OCI-LY1 (cell line): ENCODE data around the gene RLBP1.

Experiments used
- H2AFZ ChIP-seq: fragments of 200-600 bp; sonication (generic), shearing (Covaris generic); 2 replicates; pipeline ENCODE4 v1.6.0; 2014; ENCODE audit warnings: antibody characterized with exemption, mild to moderate bottlenecking, low read length
- H3F3A ChIP-seq: fragments of 200-600 bp; sonication (generic), shearing (Covaris generic); 2 replicates; pipeline ENCODE4 v1.6.0; 2014; ENCODE audit warnings: mild to moderate bottlenecking, antibody characterized with exemption, low read length, moderate library complexity; ENCODE audit not compliant: insufficient read depth
- H3K27ac ChIP-seq: fragments of 200-600 bp; sonication (generic); 2 replicates; pipeline ENCODE4 v1.5.1; 2014; ENCODE audit warnings: low read length, mixed run types, mild to moderate bottlenecking, low read depth; ENCODE audit not compliant: poor library complexity, severe bottlenecking
- H3K27me3 ChIP-seq: fragments of 200-600 bp; sonication (generic); 2 replicates; pipeline ENCODE4 v1.6.0; 2014; ENCODE audit warnings: antibody characterized with exemption, mild to moderate bottlenecking, low read length, moderate library complexity; ENCODE audit not compliant: insufficient read depth
- H3K36me3 ChIP-seq: fragments of 200-600 bp; sonication (generic); 2 replicates; pipeline ENCODE4 v1.6.1; 2014; ENCODE audit warnings: mild to moderate bottlenecking, antibody characterized with exemption, low read length, moderate library complexity, mixed read lengths; ENCODE audit not compliant: insufficient read depth
- H3K4me1 ChIP-seq: fragments of 200-600 bp; sonication (generic); 2 replicates; pipeline ENCODE4 v1.5.1; 2014; ENCODE audit warnings: mild to moderate bottlenecking, low read length, moderate library complexity; ENCODE audit not compliant: insufficient read depth, severe bottlenecking
- H3K4me2 ChIP-seq: fragments of 200-600 bp; sonication (generic), shearing (Covaris generic); 2 replicates; pipeline ENCODE4 v1.6.1; 2014; ENCODE audit warnings: low read length
- H3K4me3 ChIP-seq: fragments of 200-600 bp; sonication (generic); 2 replicates; pipeline ENCODE4 v1.5.1; 2014; ENCODE audit warnings: low read length, low read depth, mild to moderate bottlenecking, mixed read lengths; ENCODE audit not compliant: poor library complexity, severe bottlenecking
- H3K79me2 ChIP-seq: fragments of 200-600 bp; shearing (Covaris generic); 2 replicates; pipeline ENCODE4 v1.6.1; 2016; ENCODE audit warnings: mixed run types, low read length, mixed read lengths; ENCODE audit not compliant: insufficient read depth
- H3K9ac ChIP-seq: fragments of 200-600 bp; sonication (generic), shearing (Covaris generic); 2 replicates; pipeline ENCODE4 v1.6.1; 2014; ENCODE audit warnings: mild to moderate bottlenecking, low read length, mixed read lengths
- H3K9me2 ChIP-seq: fragments of 200-600 bp; sonication (generic), shearing (Covaris generic); 2 replicates; pipeline ENCODE4 v1.6.1; 2014; ENCODE audit warnings: low read depth, mild to moderate bottlenecking, low read length, mixed read lengths
- H3K9me3 ChIP-seq: fragments of 200-600 bp; shearing (Covaris generic); 2 replicates; pipeline ENCODE4 v1.6.1; 2014; ENCODE audit warnings: low read length, mixed read lengths
- H4K20me1 ChIP-seq: fragments of 200-600 bp; sonication (generic), shearing (Covaris generic); 2 replicates; pipeline ENCODE4 v1.6.0; 2016; ENCODE audit warnings: mild to moderate bottlenecking, low read length; ENCODE audit not compliant: insufficient read depth
- CTCF ChIP-seq: fragments of 200-600 bp; sonication (generic), shearing (Covaris generic); IDR thresholded peaks from 2 replicates; pipeline ENCODE4 v1.5.1; 2017; ENCODE audit warnings: mild to moderate bottlenecking, antibody characterized with exemption, low read length, moderate library complexity, mixed read lengths
- EZH2 ChIP-seq: fragments of 200-600 bp; sonication (generic), shearing (Covaris generic); IDR thresholded peaks from 2 replicates; pipeline ENCODE4 v1.8.0; 2017; ENCODE audit warnings: borderline replicate concordance, mixed run types, mild to moderate bottlenecking, antibody characterized with exemption, low read length, moderate library complexity, mixed read lengths

Gene RLBP1

GRCh38 chr15:89198934-89199333 lies 22.4 kb downstream of the RLBP1 start:
- Histone ChIP-seq H3K4me1 (peaks cover 10% of the 10 kb centered on the region), H3K27me3 (no peaks in the 10 kb centered on the region), H3F3A (no peaks in the 10 kb centered on the region), H3K79me2 (no peaks in the 10 kb centered on the region), H3K9me3 (no peaks in the 10 kb centered on the region), H3K9ac (no peak overlapping the region), H4K20me1 (no peaks in the 10 kb centered on the region), H2AFZ (no peak overlapping the region), H3K36me3 (peaks cover 26% of the 10 kb centered on the region; the same call in 1 of the 2 replicates), H3K4me2 (no peak overlapping the region), H3K27ac (no peak overlapping the region), H3K9me2 (no peaks in the 10 kb centered on the region), H3K4me3 (no peak overlapping the region)
- no peak for TF ChIP-seq EZH2
- TF ChIP-seq CTCF: no peak

- Histone ChIP-seq H3K79me2 (no peaks in the 10 kb centered on the region), H3K9ac (no peak overlapping the region), H3K9me3 (no peaks in the 10 kb centered on the region), H4K20me1 (no peaks in the 10 kb centered on the region), H3K9me2 (no peaks in the 10 kb centered on the region), H3K4me1 (peaks cover 10% of the 10 kb centered on the region), H3F3A (no peaks in the 10 kb centered on the region), H3K4me2 (no peak overlapping the region), H3K27ac (no peak overlapping the region), H3K27me3 (no peaks in the 10 kb centered on the region), H2AFZ (no peak overlapping the region), H3K36me3 (peaks cover 30% of the 10 kb centered on the region; the same call in 1 of the 2 replicates), H3K4me3 (no peak overlapping the region)
- no peak for TF ChIP-seq CTCF
- TF ChIP-seq EZH2: no peak
Observed at GRCh38 chr15:89198196-89198595, 23.2 kb downstream of the RLBP1 start.

- Histone ChIP-seq H3K36me3 (peaks cover 35% of the 10 kb centered on the region; the same call in 1 of the 2 replicates), H3K27ac (no peak overlapping the region), H4K20me1 (no peaks in the 10 kb centered on the region), H2AFZ (no peak overlapping the region), H3K27me3 (no peaks in the 10 kb centered on the region), H3K9me3 (no peaks in the 10 kb centered on the region), H3K9me2 (no peaks in the 10 kb centered on the region), H3K4me1 (peaks cover 10% of the 10 kb centered on the region), H3K4me3 (no peak overlapping the region), H3K9ac (no peak overlapping the region; the same call in 1 of the 2 replicates), H3K4me2 (no peak overlapping the region), H3K79me2 (no peaks in the 10 kb centered on the region), H3F3A (no peaks in the 10 kb centered on the region)
- no peak for TF ChIP-seq CTCF
- TF ChIP-seq EZH2: no peak
Observed at GRCh38 chr15:89197503-89197971, 23.8 kb downstream of the RLBP1 start.
